NB4 (cell line): ENCODE measurements around the gene CDC14B.

ENCODE experiments used
- DNase-seq: peaks from one replicate; pipeline ENCODE4 v3.0.0; 2010; ENCODE audit warnings: low read depth
- H3K4me3 ChIP-seq: one replicate; pipeline ENCODE4 v1.5.1; 2011; ENCODE audit warnings: mild to moderate bottlenecking, low read depth, low read length, moderate library complexity
- CTCF ChIP-seq: IDR thresholded peaks from one replicate; pipeline ENCODE4 v1.5.1; 2012; ENCODE audit warnings: low read depth, low read length
- MAX ChIP-seq: IDR thresholded peaks from 2 replicates; pipeline ENCODE4 v1.6.1; 2011; ENCODE audit warnings: low read depth, low read length
- MYC ChIP-seq: IDR thresholded peaks from 2 replicates; pipeline ENCODE4 v1.6.1; 2011; ENCODE audit warnings: low read depth, low read length
- POLR2A ChIP-seq: IDR thresholded peaks from 2 replicates; pipeline ENCODE4 v1.6.1; 2011; ENCODE audit warnings: mild to moderate bottlenecking; ENCODE audit not compliant: insufficient read length; ENCODE audit errors: extremely low read depth

Gene CDC14B

GRCh38 chr9:96514108-96514799 is 105.4 kb downstream of the CDC14B start:
- no peak overlapping the region for H3K4me3 ChIP-seq
- TF ChIP-seq CTCF (no peak), MYC (no peak), POLR2A (no peak), MAX (no peak)
- DNase-seq, result no peak

GRCh38 chr9:96513622-96514021 is 106.0 kb downstream of the CDC14B start:
- TF ChIP-seq POLR2A (no peak), CTCF (no peak), MYC (no peak), MAX (no peak)
- no peak for DNase-seq
- no peak overlapping the region for H3K4me3 ChIP-seq

- H3K4me3 ChIP-seq, result no peak overlapping the region
- TF ChIP-seq POLR2A, result no peak
- TF ChIP-seq CTCF, result no peak
- TF ChIP-seq MYC, result no peak
- TF ChIP-seq MAX, result no peak
- DNase-seq, result no peak
Observed at GRCh38 chr9:96512240-96512639, 107.4 kb downstream of the CDC14B start.

- no peak for DNase-seq
- TF ChIP-seq CTCF, result no peak
- TF ChIP-seq MAX, result no peak
- TF ChIP-seq POLR2A, result no peak
- no peak for TF ChIP-seq MYC
- no peak overlapping the region for H3K4me3 ChIP-seq
Observed at GRCh38 chr9:96510258-96510657, 109.4 kb downstream of the CDC14B start.

- no peak overlapping the region for H3K4me3 ChIP-seq
- DNase-seq, result no peak
- TF ChIP-seq POLR2A (no peak), MAX (no peak), MYC (no peak), CTCF (no peak)
Observed at GRCh38 chr9:96509848-96510247, 109.8 kb downstream of the CDC14B start.

GRCh38 chr9:96509026-96509425 is 110.6 kb downstream of the CDC14B start:
- TF ChIP-seq CTCF (no peak), MYC (no peak), MAX (no peak), POLR2A (no peak)
- no peak for DNase-seq
- H3K4me3 ChIP-seq, result no peak overlapping the region
